Stimulated activated CD8-positive, alpha-beta memory T cell treated with anti-CD3 and anti-CD28 coated beads, Interleukin-12 subunit alpha, Interleukin-12 subunit beta, amount 100 ng/mL, for 24 hours (primary cell): ENCODE results near the gene UMAD1.

Source experiments
- DNase-seq: peaks from one replicate; pipeline ENCODE4 v3.0.0-alpha.2; 2020; ENCODE audit errors: extremely low read depth

Gene UMAD1

GRCh38 chr7:7922684-7923385, 282.3 kb downstream of the UMAD1 start:
- no peak for DNase-seq

GRCh38 chr7:7923818-7924217, 283.3 kb downstream of the UMAD1 start:
- no peak for DNase-seq

GRCh38 chr7:7924303-7924702, 283.8 kb downstream of the UMAD1 start:
- DNase-seq = no peak
